GM19467 (cell line): ENCODE results near the gene AMN1.

Source experiments
- ATAC-seq: cut with Tn5 transposase; IDR thresholded peaks from one replicate; pipeline ENCODE4 v1.9.1; 2021; ENCODE audit warnings: mild to moderate bottlenecking, moderate library complexity; ENCODE audit not compliant: unreplicated experiment

The AMN1 gene

GRCh38 chr12:31633464-31633863 lies 95.4 kb downstream of the AMN1 start:
- ATAC-seq: no peak

- ATAC-seq: no peak
Measured at GRCh38 chr12:31631809-31632208, 97.0 kb downstream of the AMN1 start.

- ATAC-seq: no peak
Measured at GRCh38 chr12:31631023-31631724, 97.6 kb downstream of the AMN1 start.

GRCh38 chr12:31629756-31630732 lies 98.8 kb downstream of the AMN1 start:
- no peak for ATAC-seq

- no peak for ATAC-seq
Measured at GRCh38 chr12:31627456-31628054, 101.3 kb downstream of the AMN1 start.

- no peak for ATAC-seq
Measured at GRCh38 chr12:31626270-31626995, 102.4 kb downstream of the AMN1 start.

- ATAC-seq: no peak
Measured at GRCh38 chr12:31622038-31622437, 106.8 kb downstream of the AMN1 start.
